Measurements from ENCODE around the gene CRHR2. TPM values are rescaled to one million over a fixed set of nuclear protein-coding genes. Genes with fewer than 3 reads are reported as not detected.
"Not testable (repeated sequence)": the region's sequence is repeated elsewhere in the genome, so short reads cannot be mapped to it uniquely, and the experiment has no call there.

Gene CRHR2
- total RNA-seq, 6 experiments from 2014 or later = not detected

DNA sequence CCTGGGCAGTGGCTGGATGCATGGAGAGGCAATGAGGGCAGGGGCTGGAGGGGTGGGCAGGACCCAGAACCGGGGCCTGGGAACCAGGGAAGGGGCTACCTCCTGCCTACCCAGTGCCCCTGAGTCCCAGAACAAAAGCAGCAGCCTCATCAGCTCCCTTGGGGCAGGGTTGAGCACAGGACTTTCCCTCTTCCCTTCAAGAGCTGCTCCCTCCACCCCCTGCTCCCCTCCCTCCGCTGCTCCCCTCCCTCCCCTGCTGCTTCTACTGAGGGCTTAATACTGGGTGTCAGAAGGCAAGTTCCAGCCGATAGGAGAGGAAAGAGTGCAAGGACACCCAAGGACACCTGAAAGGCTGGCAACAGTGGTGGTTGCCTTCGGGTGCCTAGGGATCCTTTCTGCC lies 41.5 kb upstream of the CRHR2 start:
- intact Hi-C loops (cut with DNase I) = no loop called here
- TF ChIP-seq POLR2A (IDR thresholded peaks at IDR 0.05) = no peak
- TF ChIP-seq, protein P1, sequence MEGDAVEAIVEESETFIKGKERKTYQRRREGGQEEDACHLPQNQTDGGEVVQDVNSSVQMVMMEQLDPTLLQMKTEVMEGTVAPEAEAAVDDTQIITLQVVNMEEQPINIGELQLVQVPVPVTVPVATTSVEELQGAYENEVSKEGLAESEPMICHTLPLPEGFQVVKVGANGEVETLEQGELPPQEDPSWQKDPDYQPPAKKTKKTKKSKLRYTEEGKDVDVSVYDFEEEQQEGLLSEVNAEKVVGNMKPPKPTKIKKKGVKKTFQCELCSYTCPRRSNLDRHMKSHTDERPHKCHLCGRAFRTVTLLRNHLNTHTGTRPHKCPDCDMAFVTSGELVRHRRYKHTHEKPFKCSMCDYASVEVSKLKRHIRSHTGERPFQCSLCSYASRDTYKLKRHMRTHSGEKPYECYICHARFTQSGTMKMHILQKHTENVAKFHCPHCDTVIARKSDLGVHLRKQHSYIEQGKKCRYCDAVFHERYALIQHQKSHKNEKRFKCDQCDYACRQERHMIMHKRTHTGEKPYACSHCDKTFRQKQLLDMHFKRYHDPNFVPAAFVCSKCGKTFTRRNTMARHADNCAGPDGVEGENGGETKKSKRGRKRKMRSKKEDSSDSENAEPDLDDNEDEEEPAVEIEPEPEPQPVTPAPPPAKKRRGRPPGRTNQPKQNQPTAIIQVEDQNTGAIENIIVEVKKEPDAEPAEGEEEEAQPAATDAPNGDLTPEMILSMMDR (IDR thresholded peaks at IDR 0.05) = no peak
- 43% methylated on average over 1 of the region's 4 CpGs for WGBS (ENCODE audit: insufficient coverage, low coverage, low lambda C conversion rate, missing lambda C conversion rate)
- H3K9me3 ChIP-seq = no peaks in the 10 kb centered on the region
- H3K27ac ChIP-seq = no peak overlapping the region
- no peak for DNase-seq
- H3K36me3 ChIP-seq = no peaks in the 10 kb centered on the region
- no peak for ATAC-seq
- H3K4me1 ChIP-seq = no peaks in the 10 kb centered on the region
- no peaks in the 10 kb centered on the region for H3K27me3 ChIP-seq
- H3K4me3 ChIP-seq = no peak overlapping the region

DNA sequence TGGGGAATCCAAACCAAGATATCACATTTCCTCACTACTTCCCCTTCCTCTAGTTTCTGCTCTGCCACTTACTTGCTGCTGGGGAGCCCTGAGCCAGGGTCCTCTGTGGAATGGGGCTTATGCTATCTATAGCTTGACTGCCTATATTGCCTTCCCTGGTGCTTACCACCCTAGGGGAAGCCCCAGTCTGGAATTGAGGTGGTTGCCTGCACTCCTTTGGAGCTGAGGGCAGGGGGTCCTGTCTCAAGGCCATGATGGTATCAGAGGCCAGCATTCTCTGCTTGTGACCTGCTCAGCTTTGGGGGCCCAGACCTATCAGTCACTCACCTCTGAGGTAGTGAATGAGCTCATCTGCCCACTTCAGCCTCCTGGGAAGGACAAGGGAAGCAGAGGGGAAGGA lies 40.4 kb upstream of the CRHR2 start:
- H3K9me3 ChIP-seq = no peaks in the 10 kb centered on the region
- intact Hi-C loops (cut with DNase I) = no loop called here
- TF ChIP-seq, protein P1 (IDR thresholded peaks at IDR 0.05) = no peak
- no peak for TF ChIP-seq POLR2A (IDR thresholded peaks at IDR 0.05)
- H3K27me3 ChIP-seq = no peaks in the 10 kb centered on the region
- no peak overlapping the region for H3K27ac ChIP-seq
- DNase-seq = no peak
- H3K4me3 ChIP-seq = no peak overlapping the region
- H3K4me1 ChIP-seq = no peaks in the 10 kb centered on the region
- no peak for ATAC-seq
- no peaks in the 10 kb centered on the region for H3K36me3 ChIP-seq

DNA sequence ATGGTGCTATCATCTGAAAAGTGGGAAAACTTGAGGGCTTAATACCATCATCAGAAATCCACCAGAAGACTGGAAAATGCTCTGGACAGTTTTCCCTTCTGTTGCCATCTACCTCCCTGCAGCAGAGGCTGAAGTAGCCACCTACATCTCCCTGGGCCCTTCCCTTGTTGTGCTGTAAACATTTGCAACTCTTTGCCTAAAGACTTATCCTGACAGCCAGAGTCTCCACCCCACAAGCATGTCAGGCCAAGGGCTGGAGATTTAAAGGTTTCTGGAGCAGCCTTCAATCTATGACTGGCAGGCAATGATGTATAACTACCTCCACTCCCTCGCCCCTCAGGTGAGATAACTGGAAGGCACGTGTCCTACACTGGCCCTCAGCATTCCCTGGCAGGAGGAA lies 39.9 kb upstream of the CRHR2 start:
- intact Hi-C loops (cut with DNase I) = no loop called here
- ATAC-seq (no peak), DNase-seq (no peak)
- H3K36me3 ChIP-seq = no peaks in the 10 kb centered on the region
- H3K27ac ChIP-seq = no peak overlapping the region
- H3K4me1 ChIP-seq = no peaks in the 10 kb centered on the region
- TF ChIP-seq, protein P1 (IDR thresholded peaks at IDR 0.05) = no peak
- no peak for TF ChIP-seq POLR2A (IDR thresholded peaks at IDR 0.05)
- 83% methylated on average over 1 of the region's 2 CpGs for WGBS (ENCODE audit: insufficient coverage, low coverage, low lambda C conversion rate, missing lambda C conversion rate)
- no peaks in the 10 kb centered on the region for H3K27me3 ChIP-seq
- no peaks in the 10 kb centered on the region for H3K9me3 ChIP-seq
- H3K4me3 ChIP-seq = no peak overlapping the region

DNA sequence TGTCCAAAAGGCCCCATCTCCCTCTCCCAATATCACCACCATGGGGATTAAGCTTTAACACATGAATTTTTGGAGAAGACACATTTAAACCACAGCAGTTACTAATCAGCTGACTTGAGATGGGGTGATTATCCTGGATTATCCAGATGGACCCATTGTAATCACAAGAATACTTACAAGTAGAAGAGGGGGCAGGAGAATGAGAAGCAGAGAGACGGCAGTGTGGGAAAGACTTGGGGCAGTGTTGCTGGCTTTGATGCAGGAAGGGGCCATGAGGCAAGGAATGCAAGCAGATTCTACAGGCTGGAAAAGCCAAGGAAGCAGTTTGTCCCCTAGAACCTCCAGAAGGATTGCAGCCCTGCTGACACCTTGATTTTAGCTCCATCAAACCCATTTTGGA lies 39.0 kb upstream of the CRHR2 start:
- TF ChIP-seq, protein P1 (IDR thresholded peaks at IDR 0.05) = no peak
- TF ChIP-seq POLR2A (IDR thresholded peaks at IDR 0.05) = no peak
- intact Hi-C loops (cut with DNase I) = no loop called here
- WGBS (ENCODE audit: insufficient coverage, low coverage, low lambda C conversion rate, missing lambda C conversion rate) = 100% methylated on average over 1 of the region's 1 CpG
- Histone ChIP-seq H3K4me3 (no peak overlapping the region), H3K9me3 (no peaks in the 10 kb centered on the region), H3K27me3 (no peaks in the 10 kb centered on the region), H3K36me3 (no peaks in the 10 kb centered on the region), H3K27ac (no peak overlapping the region), H3K4me1 (no peaks in the 10 kb centered on the region)
- DNase-seq = no peak
- ATAC-seq = no peak

DNA sequence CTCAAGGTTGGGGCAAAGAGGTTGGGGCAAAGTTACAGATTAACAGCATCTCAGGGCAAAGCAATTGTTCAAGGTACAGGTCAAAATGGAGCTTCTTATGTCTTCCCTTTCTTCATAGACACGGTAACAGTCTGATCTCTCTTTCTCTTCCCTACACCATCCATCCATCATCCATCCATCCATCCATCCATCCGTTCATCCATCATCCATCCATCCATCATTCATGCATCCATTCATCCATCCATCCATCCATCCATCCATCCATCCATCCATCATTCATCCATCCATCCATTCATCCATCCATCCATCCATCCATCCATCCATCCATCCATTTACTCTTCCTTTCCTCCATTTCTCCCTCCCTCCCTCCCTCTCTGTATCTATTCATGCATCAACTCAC lies 37.2 kb upstream of the CRHR2 start:
- WGBS (ENCODE audit: insufficient coverage, low coverage, low lambda C conversion rate, missing lambda C conversion rate) = 61% methylated on average over 2 of the region's 2 CpGs
- H3K36me3 ChIP-seq; H3K9me3 ChIP-seq; intact Hi-C loops (cut with DNase I); H3K4me1 ChIP-seq; H3K4me3 ChIP-seq; H3K27ac ChIP-seq; DNase-seq; H3K27me3 ChIP-seq; ATAC-seq: not testable (repeated sequence)

Measured in right lobe of liver (tissue), 6 donors.